HG03064 (cell line): Measurements from ENCODE around the gene CHST10.
"Not testable (repeated sequence)": the region's sequence is repeated elsewhere in the genome, so short reads cannot be mapped to it uniquely, and the experiment has no call there.

Experiments used
- ATAC-seq: cut with Tn5 transposase; IDR thresholded peaks from one replicate; pipeline ENCODE4 v1.9.1; 2021; ENCODE audit warnings: low read depth; ENCODE audit not compliant: unreplicated experiment

Gene CHST10

GRCh38 chr2:100344433-100344832, 73.0 kb downstream of the CHST10 start:
- no peak for ATAC-seq

- ATAC-seq = not testable (repeated sequence)
Observed at GRCh38 chr2:100342466-100342865, 75.0 kb downstream of the CHST10 start.
